ENCODE measurements around the gene CLIC3.

DNA sequence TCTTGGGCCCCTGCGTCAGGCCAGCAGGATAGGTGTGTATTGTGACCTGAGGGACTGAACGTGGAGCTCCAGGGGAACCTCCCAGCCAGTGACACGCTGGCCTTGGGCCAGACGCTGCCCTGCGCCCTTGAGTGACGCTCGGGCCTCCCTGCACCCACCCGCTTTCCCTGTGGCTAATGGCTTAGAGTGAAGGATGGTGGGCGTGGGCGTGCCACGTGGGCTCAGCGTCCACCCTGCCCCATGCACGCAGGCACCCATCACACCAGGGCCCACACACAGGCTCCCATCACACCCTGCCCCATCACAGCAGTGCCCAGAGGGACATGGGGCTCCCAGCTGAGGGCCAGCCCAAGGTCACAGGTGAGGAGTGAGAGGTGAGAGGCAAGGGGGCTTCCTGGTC, 40.7 kb upstream of the CLIC3 start:
- TF ChIP-seq, protein P1, sequence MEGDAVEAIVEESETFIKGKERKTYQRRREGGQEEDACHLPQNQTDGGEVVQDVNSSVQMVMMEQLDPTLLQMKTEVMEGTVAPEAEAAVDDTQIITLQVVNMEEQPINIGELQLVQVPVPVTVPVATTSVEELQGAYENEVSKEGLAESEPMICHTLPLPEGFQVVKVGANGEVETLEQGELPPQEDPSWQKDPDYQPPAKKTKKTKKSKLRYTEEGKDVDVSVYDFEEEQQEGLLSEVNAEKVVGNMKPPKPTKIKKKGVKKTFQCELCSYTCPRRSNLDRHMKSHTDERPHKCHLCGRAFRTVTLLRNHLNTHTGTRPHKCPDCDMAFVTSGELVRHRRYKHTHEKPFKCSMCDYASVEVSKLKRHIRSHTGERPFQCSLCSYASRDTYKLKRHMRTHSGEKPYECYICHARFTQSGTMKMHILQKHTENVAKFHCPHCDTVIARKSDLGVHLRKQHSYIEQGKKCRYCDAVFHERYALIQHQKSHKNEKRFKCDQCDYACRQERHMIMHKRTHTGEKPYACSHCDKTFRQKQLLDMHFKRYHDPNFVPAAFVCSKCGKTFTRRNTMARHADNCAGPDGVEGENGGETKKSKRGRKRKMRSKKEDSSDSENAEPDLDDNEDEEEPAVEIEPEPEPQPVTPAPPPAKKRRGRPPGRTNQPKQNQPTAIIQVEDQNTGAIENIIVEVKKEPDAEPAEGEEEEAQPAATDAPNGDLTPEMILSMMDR (IDR thresholded peaks at IDR 0.05), result no peak
- TF ChIP-seq CBX8 (IDR thresholded peaks at IDR 0.05) (no peak), MYC (IDR thresholded peaks at IDR 0.05; ENCODE audit: borderline replicate concordance, low read length) (no peak), POLR2A (IDR thresholded peaks at IDR 0.05; ENCODE audit: low read length) (no peak), KDM1A (IDR thresholded peaks at IDR 0.05; ENCODE audit: low read depth) (no peak), RNF2 (IDR thresholded peaks at IDR 0.05; ENCODE audit: borderline replicate concordance, low read depth) (no peak), CHD4 (IDR thresholded peaks at IDR 0.05; ENCODE audit: borderline replicate concordance) (no peak), REST (IDR thresholded peaks at IDR 0.05) (no peak), BHLHE40 (IDR thresholded peaks at IDR 0.05; ENCODE audit: low read depth, low read length) (no peak), MAFK (IDR thresholded peaks at IDR 0.05; ENCODE audit: partially characterized antibody) (no peak), RFX5 (IDR thresholded peaks at IDR 0.05) (no peak), CEBPB (IDR thresholded peaks at IDR 0.05) (no peak)
